CD4-positive, alpha-beta T cell treated with Interleukin-4 for 1 hour (primary cell): ENCODE results near the gene SLX9.
"Not testable (repeated sequence)": the region's sequence is repeated elsewhere in the genome, so short reads cannot be mapped to it uniquely, and the experiment has no call there.

ENCODE experiments used
- DNase-seq, 2 donors: peaks; one replicate each; pipeline ENCODE4 v3.0.0-alpha.2; 2020 to 2022

Gene SLX9

DNA sequence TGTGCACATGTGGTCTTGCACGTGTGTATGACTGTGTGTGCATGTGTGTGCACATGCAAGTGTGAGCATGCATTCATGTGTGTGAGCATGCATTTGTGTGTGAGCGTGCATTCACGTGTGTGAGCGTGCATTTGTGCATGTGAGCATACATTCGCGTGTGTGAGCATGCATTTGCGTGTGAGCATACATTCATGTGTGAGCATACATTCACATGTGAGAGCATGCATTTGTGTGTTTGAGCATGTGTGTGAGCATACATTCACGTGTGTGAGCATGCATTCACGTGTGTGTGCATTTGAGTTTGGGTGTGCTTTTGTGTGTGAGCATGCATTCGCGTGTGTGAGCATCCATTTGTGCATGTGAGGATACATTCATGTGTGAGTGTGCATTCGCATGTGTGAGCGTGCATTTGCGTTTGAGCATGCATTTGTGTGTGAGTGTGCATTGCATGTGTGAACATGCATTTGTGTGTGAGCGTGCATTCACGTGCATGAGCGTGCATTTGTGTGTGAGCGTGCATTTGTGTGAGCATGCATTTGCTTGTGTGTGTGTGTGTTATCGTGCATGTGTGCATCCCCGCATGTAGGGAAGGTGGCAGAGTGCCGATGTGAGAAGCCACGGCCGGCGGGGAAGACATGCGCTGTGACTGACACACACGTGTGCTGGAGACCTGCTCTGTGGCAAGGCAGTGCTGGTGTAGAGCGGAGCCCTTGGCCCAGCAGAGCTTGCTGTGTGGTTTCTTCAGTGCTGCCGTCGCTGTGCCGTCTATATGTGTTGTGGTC is 37.4 kb upstream of the SLX9 start:
- no peak for DNase-seq

DNA sequence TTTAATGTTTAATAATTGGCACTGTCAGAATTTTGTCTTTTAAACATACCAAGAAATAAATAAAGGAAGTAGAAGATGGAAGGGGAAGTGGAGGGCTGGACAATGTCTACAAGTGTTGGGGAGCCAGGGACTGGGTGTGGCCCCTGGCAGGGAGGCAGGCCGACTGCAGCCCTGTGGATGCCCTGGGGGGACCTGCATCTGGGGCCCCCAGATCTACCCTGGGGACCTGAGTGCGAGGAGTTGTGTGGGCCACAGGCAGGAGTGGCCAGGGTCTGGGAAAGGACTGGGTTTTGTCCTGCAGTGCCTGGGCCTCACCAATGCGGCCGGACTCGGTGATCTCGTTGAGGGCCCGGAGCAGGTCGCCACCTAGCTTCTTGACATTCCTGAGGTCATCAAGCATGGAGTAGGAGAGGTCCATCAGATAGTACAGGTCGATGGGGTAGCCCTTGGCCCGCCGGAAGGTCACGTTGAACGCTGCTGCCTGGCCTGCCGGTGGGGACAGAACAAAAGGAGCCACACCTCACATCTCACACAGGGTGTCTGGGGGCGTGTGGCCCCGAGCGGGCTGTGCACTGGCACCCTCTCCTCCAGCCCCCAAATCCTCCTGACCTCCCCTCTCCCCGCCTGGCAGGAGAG is 36.7 kb upstream of the SLX9 start:
- DNase-seq = no peak

DNA sequence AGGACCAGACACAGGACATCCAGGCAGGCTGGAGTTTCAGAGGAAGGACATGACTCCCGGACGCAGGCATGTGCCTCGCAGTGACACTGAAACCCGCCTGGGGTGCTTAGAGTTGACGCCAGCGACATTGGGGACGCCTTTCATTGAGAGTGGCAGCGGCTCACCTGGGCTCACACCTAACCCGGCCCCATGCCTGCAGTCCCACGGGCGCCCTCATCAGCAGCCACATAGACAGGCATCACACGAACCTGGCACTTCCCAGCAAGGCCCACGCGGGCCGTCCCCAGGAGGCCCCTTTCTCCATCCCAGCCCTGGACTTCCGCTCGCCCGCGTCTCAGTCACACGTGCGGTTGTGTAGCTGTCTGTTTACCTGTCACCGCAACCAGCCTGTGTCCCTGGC is 36.1 kb upstream of the SLX9 start:
- DNase-seq = no peak

DNA sequence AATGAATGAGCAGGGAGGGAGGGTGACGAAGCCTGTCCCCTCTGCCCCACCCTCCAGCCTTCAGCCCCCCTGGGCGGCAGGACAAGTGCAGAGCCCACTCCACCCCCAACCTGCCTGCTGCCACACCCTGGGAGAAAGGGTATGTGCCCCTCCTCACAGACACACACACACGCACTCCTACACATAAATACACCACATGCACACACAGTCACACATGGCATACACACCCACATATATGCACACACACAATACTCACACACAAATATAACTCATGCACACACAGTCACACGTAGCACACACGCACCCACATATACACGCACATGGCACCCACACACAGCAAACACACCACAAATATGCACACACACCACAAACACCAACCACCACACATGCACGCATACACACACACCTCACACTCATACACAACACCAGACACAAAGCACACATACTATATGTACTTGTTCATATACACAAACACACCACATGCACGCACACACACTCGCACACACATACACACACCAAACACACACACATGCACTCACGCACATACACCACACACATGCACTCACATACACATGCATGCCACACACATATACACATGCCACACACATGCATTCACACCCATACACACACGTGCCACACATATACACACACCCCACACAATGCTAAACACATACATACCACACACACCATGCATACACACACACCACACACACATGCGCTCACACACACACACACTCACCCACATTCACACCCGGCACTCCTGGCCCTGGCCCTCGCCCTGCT is 35.5 kb upstream of the SLX9 start:
- DNase-seq = no peak

DNA sequence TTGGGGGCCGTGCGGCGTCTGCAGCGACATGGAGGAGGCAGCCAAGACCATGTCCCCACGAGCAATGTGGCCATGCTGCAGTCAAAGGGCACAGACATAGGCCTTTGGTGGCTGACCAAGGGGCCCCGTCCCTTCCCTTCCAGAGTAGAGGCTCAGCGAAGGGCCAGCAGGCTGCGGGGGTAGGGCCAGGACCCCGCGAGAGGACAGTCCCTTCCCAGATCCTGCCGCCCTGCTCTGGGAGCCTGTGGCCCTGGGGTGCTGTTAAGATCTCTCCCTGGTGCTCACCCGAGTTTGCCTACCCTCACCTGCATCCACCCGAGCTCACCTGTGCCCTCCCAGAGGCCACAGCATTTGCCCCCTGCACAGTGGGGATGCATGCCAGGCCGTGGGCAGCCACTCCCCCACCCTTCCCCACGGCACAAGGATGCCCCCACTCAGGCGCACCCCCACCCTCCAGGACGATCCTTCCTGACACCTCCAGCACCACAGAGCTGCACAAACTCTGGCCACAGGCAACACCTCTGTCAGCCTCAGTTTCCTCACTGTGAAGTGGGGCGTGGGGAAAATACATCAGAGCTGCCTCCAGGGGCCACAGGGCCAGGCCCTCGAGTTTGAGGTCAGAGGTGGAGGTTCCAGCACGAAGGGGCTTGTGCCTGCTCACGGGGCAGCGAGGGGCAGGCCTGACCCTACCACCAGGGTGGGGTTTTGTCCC is 34.7 kb upstream of the SLX9 start:
- no peak for DNase-seq

DNA sequence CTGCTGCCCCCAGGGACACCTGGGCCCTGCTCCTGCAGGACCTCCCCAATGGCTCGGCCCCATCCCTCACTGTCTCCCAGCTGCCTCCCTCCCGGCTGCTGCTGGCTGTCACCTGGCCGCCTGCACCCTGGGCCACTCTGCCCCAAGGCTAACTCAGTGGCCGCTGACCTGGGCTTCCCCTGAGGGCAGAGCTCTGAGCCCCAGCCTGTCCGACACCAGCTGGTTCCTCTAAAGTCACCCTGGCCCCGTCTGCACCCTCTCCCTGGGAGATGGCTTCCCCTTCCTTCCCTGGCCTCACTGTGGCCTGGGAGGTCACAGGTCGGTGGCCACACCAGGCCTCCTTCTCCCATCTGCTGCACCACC is 34.1 kb upstream of the SLX9 start:
- no peak for DNase-seq

DNA sequence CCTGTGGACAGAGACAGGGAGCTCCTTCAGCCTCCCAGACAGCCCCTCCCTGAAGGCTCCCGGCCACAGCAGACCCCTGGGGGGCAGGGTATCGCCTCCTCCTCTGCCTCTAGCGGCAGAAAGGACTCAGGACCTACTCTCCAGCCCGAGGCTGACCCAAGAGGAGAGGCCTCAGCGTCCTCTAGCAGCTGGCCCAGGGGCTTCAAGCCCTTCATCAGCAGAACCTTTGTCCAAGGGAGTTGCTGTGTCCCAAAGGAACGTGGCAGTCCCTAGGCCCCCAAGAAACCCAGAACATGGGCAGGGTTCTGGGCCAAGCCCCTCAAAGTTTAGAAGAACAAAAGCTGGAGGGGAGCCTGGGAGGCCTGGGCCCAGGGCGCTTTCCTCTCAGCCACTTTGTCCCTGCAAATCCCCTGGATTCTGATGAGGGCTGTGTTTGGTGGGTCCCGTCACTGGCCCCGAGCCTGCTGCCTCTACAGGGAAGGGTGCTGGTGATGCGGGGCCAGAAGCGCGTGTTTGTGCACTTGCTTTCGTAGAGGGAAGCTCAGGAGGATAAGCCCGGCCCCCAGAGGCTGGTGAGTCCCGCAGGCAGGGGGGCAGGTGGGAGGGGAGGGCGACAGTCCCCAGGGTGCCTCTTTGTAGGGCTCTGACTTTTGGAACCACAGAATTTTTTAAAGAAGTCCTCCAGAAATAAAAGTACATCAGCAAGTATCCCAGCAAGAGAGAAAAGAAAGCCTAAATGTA is 32.4 kb upstream of the SLX9 start:
- DNase-seq = no peak

DNA sequence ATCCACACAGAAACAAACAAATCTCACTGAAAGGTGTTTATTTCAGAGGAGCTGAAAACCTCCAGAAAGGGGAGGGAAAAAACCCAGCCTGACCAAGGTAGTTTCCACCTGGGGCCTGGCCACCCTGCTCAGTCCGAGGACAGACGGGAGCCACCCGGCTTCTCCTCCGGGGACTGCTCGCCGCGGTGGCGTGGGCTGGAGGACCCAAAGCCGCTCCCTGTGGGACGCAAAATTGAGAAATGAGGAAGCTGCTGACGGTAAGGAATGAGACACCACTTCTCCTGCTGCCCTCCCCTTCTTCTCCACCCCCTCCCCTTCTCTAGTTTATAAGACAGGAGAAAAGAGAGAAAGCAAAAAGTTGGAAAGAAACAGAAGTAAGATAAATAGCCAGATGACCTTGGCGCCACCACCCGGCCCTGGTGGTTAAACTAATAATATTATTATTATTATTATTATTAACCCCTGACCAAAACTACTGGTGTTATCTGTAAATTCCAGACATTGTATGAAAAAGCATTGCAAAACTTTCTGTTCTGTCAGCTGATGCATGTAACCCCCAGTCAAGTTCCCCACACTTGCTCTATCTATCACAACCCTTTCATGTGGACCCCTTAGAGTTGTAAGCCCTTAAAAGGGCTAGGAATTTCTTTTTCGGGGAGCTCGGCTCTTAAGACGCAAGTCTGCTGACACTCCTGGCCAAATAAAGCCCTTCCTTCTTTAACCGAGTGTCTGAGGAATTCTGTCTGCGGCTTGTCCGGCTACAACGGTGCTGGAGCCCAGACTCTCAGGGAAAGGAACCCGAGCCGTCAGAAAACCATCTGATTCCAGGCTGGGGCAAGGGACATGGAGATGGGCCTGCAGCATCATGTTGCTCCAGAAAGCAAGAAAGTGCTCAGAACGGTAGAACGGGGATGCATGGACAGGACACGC is 31.6 kb upstream of the SLX9 start:
- DNase-seq = peak in 1 of 2 donors; percentile 52

DNA sequence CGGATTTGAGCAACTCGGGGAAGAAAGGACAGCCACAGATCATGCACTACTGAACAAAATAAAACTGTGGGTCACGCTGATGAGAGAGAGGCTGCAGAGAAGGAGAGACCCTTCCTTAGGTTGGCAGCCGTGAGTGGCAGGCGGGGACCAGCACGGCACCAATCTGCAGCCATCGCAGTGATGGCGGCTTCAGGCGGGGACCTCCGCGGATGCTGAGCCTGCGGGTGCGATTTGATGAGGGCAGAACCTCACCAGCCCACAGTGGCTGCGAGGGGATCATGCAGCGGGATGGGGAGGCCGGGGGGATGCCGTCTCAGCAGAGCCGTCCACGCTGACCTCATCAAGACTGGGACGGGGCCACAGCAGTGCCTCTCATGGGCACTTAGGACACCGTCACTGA is 30.9 kb upstream of the SLX9 start:
- DNase-seq = no peak

DNA sequence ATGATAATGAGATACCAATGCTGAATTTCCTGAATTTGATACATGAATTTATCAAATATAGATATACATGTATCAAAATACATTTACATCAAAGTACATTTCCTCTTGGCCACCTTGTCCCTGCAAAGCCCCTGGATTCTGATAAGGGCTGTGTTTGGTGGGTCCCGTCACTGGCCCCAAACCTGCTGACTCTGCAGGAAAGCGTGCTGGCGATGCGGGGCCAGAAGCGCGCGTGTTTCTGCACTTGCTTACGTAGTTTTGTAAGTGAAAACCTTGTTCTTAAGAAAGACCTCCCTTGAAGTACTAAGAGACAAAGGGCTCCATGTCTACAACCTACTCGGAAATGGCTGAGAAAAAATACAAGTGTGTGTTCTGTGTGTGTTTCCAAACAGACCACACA is 30.1 kb upstream of the SLX9 start:
- no peak for DNase-seq

DNA sequence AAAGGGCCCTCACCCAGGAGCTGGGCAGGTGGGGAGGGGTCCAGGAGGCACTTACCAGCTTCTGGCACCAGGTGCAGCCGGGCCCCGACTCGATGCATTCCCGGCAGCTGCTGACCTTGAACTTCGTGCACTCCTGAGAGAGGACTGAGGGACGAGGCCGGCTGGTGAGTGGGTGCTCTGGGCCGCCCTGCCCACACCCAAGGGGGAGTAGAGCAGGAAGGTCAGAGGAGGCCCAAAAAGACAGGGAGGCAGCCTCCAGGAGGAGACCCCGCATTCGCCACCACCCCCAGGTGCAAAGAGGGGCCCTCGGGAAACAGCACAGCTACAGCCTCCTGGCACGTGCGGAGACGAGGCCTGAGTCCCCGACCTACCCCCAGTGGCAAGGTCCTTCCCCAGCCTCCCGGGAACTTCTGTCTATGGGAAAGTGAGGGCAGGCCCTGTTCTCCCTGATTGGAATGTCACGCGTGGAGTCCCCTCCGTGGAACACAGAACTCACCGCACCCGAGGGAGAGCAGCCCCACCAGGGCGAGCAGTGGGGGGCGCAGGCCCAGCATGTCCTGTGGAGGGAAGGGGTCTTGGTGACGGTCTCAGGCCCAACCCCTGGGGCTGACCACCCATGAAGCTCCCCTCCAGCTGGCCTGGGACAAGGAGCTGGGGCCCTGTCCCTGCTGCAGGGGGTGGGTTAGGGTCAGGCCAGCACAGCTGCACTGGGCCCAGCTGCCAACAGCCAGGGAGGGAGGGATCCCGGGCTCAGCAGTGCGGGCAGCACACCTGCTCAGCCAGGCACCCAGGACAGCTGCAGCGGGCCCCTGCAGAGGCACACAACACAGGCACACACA is 29.4 kb upstream of the SLX9 start:
- no peak for DNase-seq

DNA sequence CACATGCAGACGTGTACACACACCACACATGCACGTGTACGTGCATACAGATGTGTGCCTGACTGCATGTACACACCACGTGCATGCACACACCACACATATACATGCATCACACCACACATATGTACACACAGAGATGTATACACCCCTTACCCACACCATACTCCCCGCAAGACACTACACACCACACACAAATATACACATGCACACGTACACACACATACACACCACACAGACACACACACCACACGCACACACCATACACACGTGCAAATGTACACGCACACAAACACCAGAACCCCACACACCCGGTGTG is 28.8 kb upstream of the SLX9 start:
- DNase-seq = no peak

DNA sequence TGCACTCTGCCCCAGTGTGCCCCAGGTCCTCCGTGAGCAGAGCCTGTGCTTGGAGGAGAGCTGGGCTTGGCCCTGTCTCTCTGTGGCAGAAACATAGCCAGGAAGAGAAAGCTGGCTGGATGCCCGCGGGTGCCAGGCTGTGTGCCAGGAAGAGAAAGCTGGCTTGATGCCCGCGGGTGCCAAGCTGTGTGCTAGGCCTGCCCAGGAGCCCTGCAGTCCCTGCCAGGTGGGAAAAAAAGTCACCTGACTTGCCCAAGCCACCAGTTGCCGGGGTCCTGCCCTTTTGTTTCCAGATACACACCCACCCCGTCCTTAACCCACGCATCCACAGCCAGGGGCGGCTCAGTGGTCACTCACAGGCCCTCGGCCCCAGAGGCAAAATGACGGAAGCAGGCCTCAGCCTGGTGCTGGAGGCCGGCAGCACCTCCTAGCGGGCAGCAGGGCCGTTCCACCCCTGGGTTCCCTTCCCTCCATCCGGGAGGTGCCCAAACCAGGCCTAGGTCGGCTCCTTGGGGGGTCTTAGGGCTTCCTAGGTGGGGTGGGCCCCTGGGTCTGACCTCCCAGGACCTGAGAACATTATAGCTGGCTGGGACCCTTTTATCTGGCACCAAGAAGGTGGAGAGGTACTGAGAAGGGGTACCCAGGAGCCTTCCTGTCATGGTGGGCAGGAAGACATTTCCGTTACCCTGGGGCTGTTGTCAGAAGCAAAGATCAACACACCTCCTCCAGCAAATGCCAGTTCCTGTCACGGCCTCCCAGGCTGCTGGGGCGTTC is 28.3 kb upstream of the SLX9 start:
- peak; percentile 48 to 66 for DNase-seq

DNA sequence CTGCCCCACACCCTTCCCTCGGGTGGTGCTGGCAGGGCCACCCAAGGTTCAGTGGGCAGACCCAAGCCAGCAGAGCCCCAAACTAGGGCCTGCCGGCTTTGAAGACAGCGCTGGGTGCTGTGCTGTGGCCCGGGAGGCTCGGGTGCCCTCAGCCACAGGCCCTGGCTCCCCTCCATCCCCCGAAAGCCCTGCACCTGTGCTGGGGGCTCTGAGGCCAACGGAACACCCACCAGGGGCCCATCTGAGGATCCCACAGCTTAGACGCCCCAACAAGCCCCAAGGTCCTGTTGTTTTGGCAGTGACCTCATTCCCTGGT is 27.7 kb upstream of the SLX9 start:
- DNase-seq = no peak

DNA sequence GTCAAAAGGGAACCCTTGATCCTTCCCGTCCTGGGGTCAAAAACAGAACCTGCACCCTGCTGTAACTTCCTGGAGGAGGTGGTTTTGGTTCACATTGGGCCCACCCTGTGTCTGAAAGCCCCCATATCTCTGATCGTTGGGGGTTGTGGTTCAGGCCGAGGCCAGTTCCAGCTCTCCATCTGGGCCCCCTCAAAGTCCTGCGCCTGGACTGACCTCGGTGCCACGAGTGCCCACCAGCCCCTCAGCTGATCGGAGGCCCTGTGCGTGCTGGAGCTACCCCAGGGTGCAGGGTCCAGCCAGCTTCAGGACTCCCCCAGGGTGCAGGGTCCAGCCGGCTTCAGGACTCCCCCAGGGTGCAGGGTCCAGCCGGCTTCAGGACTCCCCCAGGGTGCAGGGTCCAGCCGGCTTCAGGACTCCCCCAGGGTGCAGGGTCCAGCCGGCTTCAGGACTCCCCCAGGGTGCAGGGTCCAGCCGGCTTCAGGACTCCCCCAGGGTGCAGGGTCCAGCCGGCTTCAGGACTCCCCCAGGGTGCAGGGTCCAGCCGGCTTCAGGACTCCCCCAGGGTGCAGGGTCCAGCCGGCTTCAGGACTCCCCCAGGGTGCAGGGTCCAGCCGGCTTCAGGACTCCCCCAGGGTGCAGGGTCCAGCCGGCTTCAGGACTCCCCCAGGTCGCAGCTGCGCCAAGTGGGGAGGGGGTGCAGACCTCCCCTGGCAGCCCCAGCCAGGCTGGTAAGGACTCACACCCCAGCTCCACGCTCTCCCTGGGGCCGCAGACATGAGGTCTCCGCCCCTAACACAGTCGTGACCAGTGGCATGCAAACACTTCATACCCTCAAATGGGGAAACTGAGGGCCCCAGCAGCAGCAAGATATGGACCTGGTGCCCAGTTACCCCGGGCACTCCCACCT is 27.1 kb upstream of the SLX9 start:
- not testable (repeated sequence) for DNase-seq

DNA sequence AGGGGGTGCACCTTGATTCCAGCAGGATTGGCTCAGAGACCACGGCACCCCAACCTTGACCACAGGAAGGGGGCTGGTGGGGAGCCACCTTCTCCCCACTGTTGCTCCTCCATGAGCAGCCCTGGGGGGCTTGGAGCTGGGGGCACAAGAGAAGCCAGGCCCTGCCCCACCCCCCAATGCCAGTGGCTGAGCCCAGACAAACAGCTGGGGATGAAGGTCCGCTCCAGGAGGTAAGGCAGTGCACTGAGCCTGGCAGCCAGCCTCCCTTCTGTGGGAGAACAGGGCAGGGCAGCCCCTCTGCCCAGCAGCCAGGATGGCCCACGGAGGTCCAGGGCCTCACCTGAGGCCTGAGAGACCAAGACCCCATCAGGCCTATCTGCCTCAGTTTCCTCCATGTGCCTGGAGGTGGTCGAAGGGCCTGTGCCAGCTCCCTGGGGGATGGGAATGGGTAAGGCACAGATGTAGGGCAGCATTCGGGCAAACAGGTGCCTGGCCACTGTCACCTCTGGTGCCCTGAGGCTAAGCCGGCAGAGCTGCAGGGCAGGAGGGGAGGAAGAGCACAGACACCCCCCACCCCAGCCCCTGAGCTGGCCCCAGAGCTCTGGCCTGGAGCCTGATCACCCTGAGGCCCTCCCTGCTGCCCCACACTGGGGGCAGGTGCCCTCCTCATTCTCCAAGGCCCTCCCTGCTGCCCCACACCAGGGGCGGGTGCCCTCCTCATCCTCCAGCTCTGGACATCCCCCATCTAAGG is 26.2 kb upstream of the SLX9 start:
- DNase-seq = no peak

DNA sequence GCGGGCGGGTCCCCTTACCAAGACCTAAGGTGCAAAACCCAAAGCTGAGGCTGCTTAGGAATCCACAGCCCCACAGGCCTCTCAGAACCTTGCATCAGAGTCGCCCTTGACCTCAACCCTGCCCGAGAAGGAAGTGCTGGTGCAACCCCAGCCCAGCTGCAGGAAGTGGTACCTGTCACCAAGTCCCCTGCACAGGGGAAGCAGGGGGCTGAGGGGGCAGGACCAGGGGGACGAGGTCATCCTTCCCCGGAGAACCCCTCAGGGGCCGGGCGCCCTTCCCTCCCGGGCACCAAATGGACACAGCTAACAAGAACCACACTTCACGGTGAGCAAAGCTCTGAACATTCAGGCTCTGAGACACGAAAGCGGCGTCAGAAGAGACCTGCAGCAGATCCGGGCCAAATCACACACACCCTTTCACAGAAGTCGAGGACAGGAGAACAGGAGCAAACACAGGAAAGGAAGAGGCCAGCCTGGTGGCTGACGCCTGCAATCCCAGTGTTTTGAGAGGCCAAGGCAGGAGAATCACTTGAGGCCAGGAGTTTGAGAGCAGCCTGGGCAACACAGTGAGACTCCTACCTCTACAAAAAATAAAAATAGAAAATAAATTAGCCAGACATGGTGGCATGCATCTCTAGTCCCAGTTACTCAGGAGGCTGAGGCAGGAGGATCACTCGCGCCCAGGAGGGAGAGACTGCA is 25.5 kb upstream of the SLX9 start:
- peak; percentile 67 to 72 for DNase-seq

DNA sequence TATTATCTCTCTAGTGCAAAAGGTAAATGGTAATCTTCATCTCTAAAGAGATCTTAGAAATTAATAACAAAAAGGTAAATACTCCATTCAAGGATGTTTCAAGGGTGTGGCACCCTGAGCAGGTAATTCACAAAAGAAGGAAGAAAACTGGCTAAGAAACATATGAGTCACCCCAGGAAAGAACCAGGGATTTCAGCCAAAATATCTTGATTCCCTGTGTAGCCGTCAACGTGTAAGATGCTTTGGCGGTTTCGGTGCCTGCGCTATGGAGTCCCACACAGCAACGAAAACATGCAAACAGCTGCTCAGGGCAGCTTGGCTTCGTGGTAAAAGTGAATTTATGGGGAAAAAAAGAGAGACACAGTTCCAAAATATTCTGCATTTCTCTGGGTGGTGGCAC is 22.9 kb upstream of the SLX9 start:
- no peak for DNase-seq
